H9 (cell line): Measurements from ENCODE around the gene KIF26B. TPM values are rescaled to one million over a fixed set of nuclear protein-coding genes. Genes with fewer than 3 reads are reported as not detected.

Source experiments
- DNase-seq: peaks from one replicate; pipeline ENCODE4 v3.0.0-alpha.2; 2017
- H2AFZ ChIP-seq: one replicate; pipeline ENCODE4 v1.6.1; 2013; ENCODE audit warnings: mild to moderate bottlenecking, low read length, control low read depth, moderate library complexity
- H2AK5ac ChIP-seq: 2 replicates; pipeline ENCODE4 v1.6.1; 2013; ENCODE audit warnings: low read length, control low read depth, mixed read lengths; ENCODE audit not compliant: insufficient read length
- H2BK120ac ChIP-seq: one replicate; pipeline ENCODE4 v1.6.1; 2013; ENCODE audit warnings: low read depth, mild to moderate bottlenecking, low read length, control low read depth, inconsistent platforms; ENCODE audit not compliant: poor library complexity, severe bottlenecking
- H2BK12ac ChIP-seq: 2 replicates; pipeline ENCODE4 v1.6.1; 2013; ENCODE audit warnings: low read length, control low read depth, mixed read lengths, low read depth; ENCODE audit not compliant: insufficient read length
- H2BK15ac ChIP-seq: 2 replicates; pipeline ENCODE4 v1.6.1; 2013; ENCODE audit warnings: low read depth, low read length, control low read depth
- H2BK20ac ChIP-seq: one replicate; pipeline ENCODE4 v1.6.1; 2013; ENCODE audit warnings: low read depth, mild to moderate bottlenecking, low read length, control low read depth, inconsistent platforms; ENCODE audit not compliant: poor library complexity, severe bottlenecking
- H2BK5ac ChIP-seq: 2 replicates; pipeline ENCODE4 v1.6.1; 2013; ENCODE audit warnings: low read length, control low read depth, mixed read lengths; ENCODE audit not compliant: insufficient read length
- H3K14ac ChIP-seq: 2 replicates; pipeline ENCODE4 v1.6.1; 2013; ENCODE audit warnings: low read length, control low read depth; ENCODE audit not compliant: insufficient read depth
- H3K18ac ChIP-seq: 2 replicates; pipeline ENCODE4 v1.6.1; 2013; ENCODE audit warnings: low read depth, mild to moderate bottlenecking, mixed read lengths, low read length, control low read depth; ENCODE audit not compliant: insufficient read length
- H3K23ac ChIP-seq: 2 replicates; pipeline ENCODE4 v1.6.1; 2013; ENCODE audit warnings: low read length, control low read depth, mixed read lengths, low read depth; ENCODE audit not compliant: insufficient read length
- H3K23me2 ChIP-seq: 2 replicates; pipeline ENCODE4 v1.6.1; 2013; ENCODE audit warnings: low read depth, mild to moderate bottlenecking, mixed read lengths, low read length, control low read depth; ENCODE audit not compliant: insufficient read length, poor library complexity, severe bottlenecking
- H3K27ac ChIP-seq: 2 replicates; pipeline ENCODE4 v1.5.1; 2013; ENCODE audit warnings: low read length, control low read depth, mixed read lengths, low read depth; ENCODE audit not compliant: insufficient read length
- H3K27me3 ChIP-seq: 2 replicates; pipeline ENCODE4 v1.6.1; 2013; ENCODE audit warnings: low read length, control low read depth, inconsistent platforms; ENCODE audit not compliant: insufficient read depth
- H3K4ac ChIP-seq: 2 replicates; pipeline ENCODE4 v1.6.1; 2013; ENCODE audit warnings: low read depth, mild to moderate bottlenecking, control low read depth, inconsistent platforms, low read length, moderate library complexity
- H3K4me1 ChIP-seq: 2 replicates; pipeline ENCODE4 v1.6.1; 2013; ENCODE audit warnings: low read length, control low read depth, inconsistent platforms; ENCODE audit not compliant: insufficient read depth
- H3K4me2 ChIP-seq: 2 replicates; pipeline ENCODE4 v1.6.1; 2013; ENCODE audit warnings: low read length, control low read depth, mixed read lengths; ENCODE audit not compliant: insufficient read length, insufficient read depth
- H3K56ac ChIP-seq: 2 replicates; pipeline ENCODE4 v1.6.1; 2013; ENCODE audit warnings: low read depth, mild to moderate bottlenecking, mixed read lengths, low read length, control low read depth; ENCODE audit not compliant: insufficient read length
- H3K79me1 ChIP-seq: 2 replicates; pipeline ENCODE4 v1.6.1; 2013; ENCODE audit warnings: low read depth, mild to moderate bottlenecking, moderate library complexity, low read length, control low read depth, inconsistent platforms; ENCODE audit not compliant: insufficient read depth, poor library complexity, severe bottlenecking
- H3K79me2 ChIP-seq: 2 replicates; pipeline ENCODE4 v1.6.1; 2013; ENCODE audit warnings: low read length, control low read depth, inconsistent platforms; ENCODE audit not compliant: insufficient read depth
- H3K9ac ChIP-seq: 2 replicates; pipeline ENCODE4 v1.6.1; 2013; ENCODE audit warnings: low read length, control low read depth, mixed read lengths; ENCODE audit not compliant: insufficient read length; ENCODE audit errors: extremely low read depth
- H3K9me3 ChIP-seq: one replicate; pipeline ENCODE4 v1.6.1; 2013; ENCODE audit warnings: low read depth, low read length, inconsistent platforms; ENCODE audit not compliant: control insufficient read depth
- H3T11ph ChIP-seq: one replicate; pipeline ENCODE4 v1.6.1; 2013; ENCODE audit warnings: mild to moderate bottlenecking, low read length, control low read depth, inconsistent platforms
- H4K20me1 ChIP-seq: one replicate; pipeline ENCODE4 v1.6.1; 2013; ENCODE audit not compliant: control insufficient read depth, insufficient read length, insufficient read depth
- H4K5ac ChIP-seq: 2 replicates; pipeline ENCODE4 v1.6.1; 2013; ENCODE audit warnings: low read depth, mild to moderate bottlenecking, mixed read lengths, low read length, control low read depth; ENCODE audit not compliant: insufficient read length
- H4K8ac ChIP-seq: replicated peaks from 2 replicates; pipeline ENCODE4 v1.6.1; 2013; ENCODE audit warnings: low read length, control low read depth, mixed read lengths, low read depth; ENCODE audit not compliant: insufficient read length
- H4K91ac ChIP-seq: 2 replicates; pipeline ENCODE4 v1.6.1; 2013; ENCODE audit warnings: low read depth, mild to moderate bottlenecking, moderate library complexity, mixed read lengths, low read length, control low read depth; ENCODE audit not compliant: insufficient read length
- H3K27ac Mint-ChIP-seq, 3 experiments: 2 replicates in 2 of 3; 3 replicates in 1 of 3; pipeline ENCODE4 v1.8.0; 2020 to 2021; ENCODE audit warnings: mixed read lengths in 3 of 3, mild to moderate bottlenecking in 1 of 3, moderate library complexity in 1 of 3
- H3K27me3 Mint-ChIP-seq: 2 replicates; pipeline ENCODE4 v1.8.0; 2021; ENCODE audit warnings: low read depth, mild to moderate bottlenecking, moderate library complexity, mixed read lengths
- H3K36me3 Mint-ChIP-seq, 3 experiments: 2 replicates in 2 of 3; 3 replicates in 1 of 3; pipeline ENCODE4 v1.8.0; 2020 to 2021; ENCODE audit warnings: low read depth in 3 of 3, mixed read lengths in 3 of 3; ENCODE audit not compliant: insufficient read depth in 1 of 3
- H3K4me1 Mint-ChIP-seq, 2 experiments: 2 replicates each; pipeline ENCODE4 v1.8.0; 2020; ENCODE audit warnings: mixed read lengths in 2 of 2
- H3K4me3 Mint-ChIP-seq, 2 experiments: 2 replicates in 1 of 2; 3 replicates in 1 of 2; pipeline ENCODE4 v1.8.0; 2020 to 2021; ENCODE audit warnings: mild to moderate bottlenecking in 2 of 2, mixed read lengths in 2 of 2, moderate library complexity in 1 of 2
- H3K9me3 Mint-ChIP-seq, 2 experiments: 2 replicates in 1 of 2; 3 replicates in 1 of 2; pipeline ENCODE4 v1.8.0; 2020; ENCODE audit warnings: mild to moderate bottlenecking in 2 of 2, mixed read lengths in 2 of 2, moderate library complexity in 1 of 2
- CTCF ChIP-seq: fragments of 200-600 bp; sonication (generic); conservative IDR thresholded peaks from 3 replicates; pipeline ENCODE4 v1.8.0; 2021; ENCODE audit warnings: antibody characterized with exemption, mild to moderate bottlenecking
- WGBS: extraction: QIAGEN DNeasy Blood & Tissue Kit; methylation state at CpG from one replicate; pipeline ENCODE4 v1.1.7; 2013; ENCODE audit warnings: missing lambda C conversion rate, low lambda C conversion rate, mixed read lengths; ENCODE audit not compliant: insufficient read length; ENCODE audit errors: extremely low coverage; 5-methylcytosine and 5-hydroxymethylcytosine counted together
- total RNA-seq: library from RNA; stranded (reverse); gene quantifications from 2 replicates; pipeline ENCODE4 v1.2.1, GENCODE V29; 2021

KIF26B gene
- total RNA-seq, 1 experiment from 2014 or later: 0.13 TPM

DNA sequence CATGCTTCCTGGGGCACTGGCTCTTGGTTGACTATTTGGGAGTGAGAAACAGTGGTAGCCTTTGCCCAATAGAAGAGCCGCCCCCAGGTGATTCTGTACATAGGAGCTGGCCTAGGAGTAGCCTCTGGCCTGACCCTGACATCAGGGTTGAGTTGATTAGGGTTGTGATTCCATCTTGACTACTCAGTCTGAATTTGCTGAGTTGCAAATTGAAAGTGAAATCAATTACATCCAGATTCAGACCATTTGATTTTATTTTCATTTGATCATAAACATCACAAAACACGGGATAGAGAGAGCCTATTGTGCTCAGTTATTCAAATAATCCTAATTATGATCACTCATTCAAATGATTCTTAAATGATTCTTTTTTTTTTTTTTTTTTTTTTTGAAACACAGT is 253.2 kb downstream of the KIF26B start:
- H2BK12ac ChIP-seq: no peak overlapping the region
- DNase-seq: no peak
- TF ChIP-seq CTCF: no peak
- H2BK5ac ChIP-seq: no peak overlapping the region
- H4K5ac ChIP-seq: no peak overlapping the region
- no peaks in the 10 kb centered on the region for H3K9me3 ChIP-seq
- no peaks in the 10 kb centered on the region for H3K27me3 ChIP-seq
- no peak overlapping the region for H3K4ac ChIP-seq
- no peaks in the 10 kb centered on the region for H4K20me1 ChIP-seq
- no peak overlapping the region for H3K56ac ChIP-seq
- H3K27ac Mint-ChIP-seq: no peak overlapping the region
- no peak overlapping the region for H2AK5ac ChIP-seq
- H2AFZ ChIP-seq: no peak overlapping the region
- H3K79me2 ChIP-seq: no peaks in the 10 kb centered on the region
- H4K91ac ChIP-seq: no peak overlapping the region
- no peaks in the 10 kb centered on the region for H3K27me3 Mint-ChIP-seq
- no peaks in the 10 kb centered on the region for H3K36me3 Mint-ChIP-seq
- H3K9me3 Mint-ChIP-seq: no peaks in the 10 kb centered on the region
- no peak overlapping the region for H3K4me2 ChIP-seq
- no peak overlapping the region for H4K8ac ChIP-seq
- no peak overlapping the region for H3K4me3 Mint-ChIP-seq
- no peak overlapping the region for H3K14ac ChIP-seq
- H3T11ph ChIP-seq: no peak overlapping the region
- no CpG with 5 or more reads among the region's 2 CpGs for WGBS
- H3K4me1 Mint-ChIP-seq: peaks cover 9% of the 10 kb centered on the region in 2 experiments
- H3K9ac ChIP-seq: no peak overlapping the region
- no peak overlapping the region for H3K27ac ChIP-seq
- no peak overlapping the region for H3K23ac ChIP-seq
- H2BK20ac ChIP-seq: no peak overlapping the region
- H3K23me2 ChIP-seq: no peaks in the 10 kb centered on the region
- H2BK15ac ChIP-seq: no peak overlapping the region
- 0 out of 2 replicates have a peak, but pooled peaks cover 4% of the 10 kb centered on the region for H3K4me1 ChIP-seq
- H3K79me1 ChIP-seq: no peaks in the 10 kb centered on the region
- H3K18ac ChIP-seq: no peak overlapping the region
- H2BK120ac ChIP-seq: no peak overlapping the region
